ENCODE data around the gene LITAFD.
"Not testable (repeated sequence)": the region's sequence is repeated elsewhere in the genome, so short reads cannot be mapped to it uniquely, and the experiment has no call there.

LITAFD gene

DNA sequence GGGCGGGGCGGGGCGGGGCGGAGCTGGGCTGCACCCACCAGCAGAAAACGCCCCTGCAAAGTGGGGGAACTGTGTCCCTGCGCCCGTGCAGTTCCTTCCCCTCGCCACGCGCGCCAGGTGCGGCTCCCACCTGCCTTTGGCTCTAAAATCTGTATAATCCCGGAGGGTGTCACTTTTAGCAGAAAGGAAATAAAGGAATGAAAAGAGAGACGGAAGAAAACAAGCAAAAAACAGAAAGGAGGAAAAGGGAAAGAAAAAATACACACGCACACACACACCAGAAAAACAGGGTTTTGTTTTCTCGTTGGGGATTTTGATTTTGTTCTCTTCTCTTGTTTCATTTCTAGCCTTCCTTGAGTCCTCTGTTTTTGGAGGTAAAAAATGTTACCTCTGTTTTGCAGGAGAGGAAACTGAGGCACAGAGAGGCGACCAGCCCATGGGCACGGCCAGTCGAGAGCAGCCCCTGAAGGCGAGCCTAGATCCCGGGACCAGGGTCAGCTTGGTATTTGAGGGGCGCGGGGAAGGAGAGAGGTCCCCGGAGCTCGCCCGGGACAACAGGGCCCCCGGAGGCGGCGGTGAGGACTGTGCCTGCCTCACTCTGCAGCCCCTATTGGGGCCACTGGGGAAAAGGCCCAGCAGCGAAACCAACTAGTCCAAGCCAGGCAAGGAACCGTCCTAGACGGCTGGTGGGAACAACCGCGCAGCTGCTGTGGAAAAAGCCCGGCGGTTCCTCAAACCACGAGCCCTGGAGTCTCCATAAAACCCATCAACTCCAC, 12.8 kb upstream of the LITAFD start:
- DNase-seq (ENCODE audit: insufficient read length, low spot score) (no peak), FAIRE-seq (no peak)

DNA sequence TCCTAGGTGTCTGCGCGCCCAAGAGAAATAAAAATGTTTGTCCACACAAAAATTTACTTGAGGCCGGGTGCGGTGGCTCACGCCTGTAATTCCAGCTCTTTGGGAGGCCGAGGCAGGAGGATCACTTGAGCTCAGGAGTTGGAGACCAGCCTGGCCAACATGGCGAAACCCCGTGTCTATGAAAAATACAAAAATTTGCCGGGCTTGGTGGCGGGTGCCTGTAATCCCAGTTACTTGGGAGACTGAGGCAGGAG, 12.2 kb upstream of the LITAFD start:
- FAIRE-seq; DNase-seq (ENCODE audit: insufficient read length, low spot score): not testable (repeated sequence)

GRCh38 chr16:8872071-8872470, 10.1 kb upstream of the LITAFD start:
- no peak for FAIRE-seq
- no peak for DNase-seq (ENCODE audit: insufficient read length, low spot score)

- FAIRE-seq (no peak), DNase-seq (ENCODE audit: insufficient read length, low spot score) (no peak)
Measured at GRCh38 chr16:8872967-8873865, 8.9 kb upstream of the LITAFD start.

- not testable (repeated sequence) for FAIRE-seq; DNase-seq (ENCODE audit: insufficient read length, low spot score)
Measured at GRCh38 chr16:8873866-8874195, 8.3 kb upstream of the LITAFD start.

DNA sequence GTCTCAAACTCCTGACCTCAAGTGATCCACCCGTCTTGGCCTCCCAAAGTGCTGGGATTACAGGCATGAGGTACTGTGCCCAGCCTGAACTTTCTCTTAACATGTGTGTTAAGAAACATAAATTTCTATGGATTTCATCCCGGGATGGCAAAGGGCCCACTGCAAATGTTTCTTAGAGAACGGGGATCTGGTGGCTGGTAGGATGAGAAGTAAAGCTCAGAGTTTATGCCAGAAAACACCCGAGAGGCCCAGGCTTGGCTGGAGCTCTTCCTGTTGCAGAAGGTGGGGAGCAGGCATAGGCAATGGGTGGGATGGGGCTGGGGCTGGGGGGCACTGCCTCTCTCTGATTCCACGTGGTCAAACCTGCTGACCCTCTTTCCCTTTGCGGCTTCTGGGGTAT, 7.8 kb upstream of the LITAFD start:
- DNase-seq (ENCODE audit: insufficient read length, low spot score) (no peak), FAIRE-seq (no peak)

DNA sequence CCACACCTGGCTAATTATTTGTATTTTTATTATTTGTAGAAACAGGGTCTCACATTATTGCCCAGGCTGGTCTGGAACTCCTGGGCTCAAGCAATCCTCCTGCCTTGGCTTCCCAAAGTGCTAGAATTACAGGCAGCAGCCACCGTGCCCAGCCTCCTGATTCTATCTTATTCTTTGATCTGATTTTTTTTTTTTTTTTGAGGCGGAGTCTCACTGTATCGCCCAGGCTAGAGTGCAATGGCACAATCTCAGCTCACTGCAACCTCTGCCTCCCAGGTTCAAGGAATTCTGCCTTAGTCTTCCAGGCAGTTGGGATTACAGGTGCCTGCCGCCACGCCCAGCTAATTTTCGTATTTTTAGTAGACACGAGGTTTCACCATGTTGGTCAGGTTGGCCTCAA, 6.8 kb upstream of the LITAFD start:
- FAIRE-seq; DNase-seq (ENCODE audit: insufficient read length, low spot score): not testable (repeated sequence)

DNA sequence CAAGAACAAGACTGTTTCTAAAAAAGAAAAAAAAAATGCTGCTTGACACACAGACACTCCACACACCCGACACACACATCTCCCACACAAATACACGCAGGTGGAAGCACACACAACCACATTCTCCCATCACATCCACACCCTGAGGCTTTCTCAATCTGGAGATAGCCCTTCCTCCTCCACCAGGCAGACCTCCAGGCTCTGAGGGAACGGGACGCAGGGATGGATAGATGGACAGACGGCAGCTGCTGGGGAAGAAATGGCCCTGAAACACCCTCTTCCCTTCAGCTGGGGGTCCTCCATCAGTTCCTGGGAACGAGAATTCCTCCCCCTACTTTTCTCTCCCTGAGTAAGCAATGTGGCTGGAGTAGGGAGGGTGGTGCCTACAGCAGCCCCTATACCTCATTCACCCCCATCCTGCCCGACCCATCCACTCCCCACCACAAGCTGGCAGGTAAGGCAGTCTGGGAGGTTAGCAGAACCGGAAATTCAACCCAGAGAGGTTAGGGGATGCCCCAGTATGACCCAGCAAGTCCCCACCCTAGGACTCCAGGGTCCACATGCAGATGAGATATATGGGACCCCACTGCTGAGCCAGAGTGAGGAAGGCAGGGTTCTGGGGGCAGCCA, 4.1 kb upstream of the LITAFD start:
- no peak for DNase-seq (ENCODE audit: insufficient read length, low spot score)
- FAIRE-seq: no peak

DNA sequence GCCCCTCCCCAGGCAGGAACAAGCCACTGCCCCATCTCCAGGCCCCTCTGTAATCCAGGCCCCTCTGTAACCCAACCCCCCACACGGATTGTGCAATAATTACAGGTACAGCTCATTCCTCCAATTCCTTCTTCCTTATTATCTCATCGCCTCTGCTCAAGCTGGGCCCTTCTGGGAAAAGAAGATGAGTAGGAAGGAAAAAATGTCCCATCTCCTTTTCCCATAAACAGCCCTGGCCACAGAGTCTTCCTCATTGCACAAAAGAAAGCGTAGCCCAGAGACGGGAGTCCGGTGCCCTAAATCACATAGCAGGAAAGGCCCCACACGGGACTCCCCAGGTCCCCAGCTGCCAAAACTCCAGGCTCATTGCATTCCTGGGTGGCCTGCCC, 3.6 kb upstream of the LITAFD start:
- DNase-seq (ENCODE audit: insufficient read length, low spot score) (peak; percentile 64), FAIRE-seq (no peak)

GRCh38 chr16:8880839-8881510, 1.2 kb upstream of the LITAFD start:
- no peak for DNase-seq (ENCODE audit: insufficient read length, low spot score)
- FAIRE-seq: no peak

DNA sequence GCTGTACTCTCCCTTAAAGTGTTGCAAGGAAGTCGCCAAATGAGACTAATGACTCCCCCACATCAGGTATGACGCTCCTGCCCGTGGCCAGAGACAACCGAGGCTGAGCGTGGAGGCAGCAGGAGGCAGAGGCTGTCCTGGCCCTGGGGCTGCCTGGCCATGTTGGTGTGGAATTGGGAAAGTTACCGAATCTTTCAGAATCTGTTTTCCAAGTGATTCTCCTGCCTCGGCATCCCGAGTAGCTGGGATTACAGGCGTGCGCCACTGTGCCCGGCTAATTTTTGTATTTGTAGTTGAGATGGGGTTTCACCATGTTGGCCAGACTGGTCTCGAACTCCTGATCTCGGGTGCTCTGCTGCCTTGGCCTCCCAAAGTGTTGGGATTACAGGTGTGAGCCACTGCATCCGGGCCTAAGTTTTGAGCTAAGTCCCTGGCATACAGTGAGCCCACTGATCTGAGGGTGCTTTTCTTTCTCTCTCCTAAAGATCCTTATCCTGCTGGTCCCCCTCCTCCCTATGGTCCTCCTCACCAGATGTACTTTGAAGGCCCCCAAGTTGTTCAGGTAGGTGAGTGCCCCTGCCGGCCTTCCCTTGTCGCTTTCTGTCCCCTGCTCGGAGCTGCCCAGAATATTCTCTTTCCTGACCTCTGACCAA, 700 bp downstream of the LITAFD start:
- DNase-seq (ENCODE audit: insufficient read length, low spot score) (no peak), FAIRE-seq (no peak)

DNA sequence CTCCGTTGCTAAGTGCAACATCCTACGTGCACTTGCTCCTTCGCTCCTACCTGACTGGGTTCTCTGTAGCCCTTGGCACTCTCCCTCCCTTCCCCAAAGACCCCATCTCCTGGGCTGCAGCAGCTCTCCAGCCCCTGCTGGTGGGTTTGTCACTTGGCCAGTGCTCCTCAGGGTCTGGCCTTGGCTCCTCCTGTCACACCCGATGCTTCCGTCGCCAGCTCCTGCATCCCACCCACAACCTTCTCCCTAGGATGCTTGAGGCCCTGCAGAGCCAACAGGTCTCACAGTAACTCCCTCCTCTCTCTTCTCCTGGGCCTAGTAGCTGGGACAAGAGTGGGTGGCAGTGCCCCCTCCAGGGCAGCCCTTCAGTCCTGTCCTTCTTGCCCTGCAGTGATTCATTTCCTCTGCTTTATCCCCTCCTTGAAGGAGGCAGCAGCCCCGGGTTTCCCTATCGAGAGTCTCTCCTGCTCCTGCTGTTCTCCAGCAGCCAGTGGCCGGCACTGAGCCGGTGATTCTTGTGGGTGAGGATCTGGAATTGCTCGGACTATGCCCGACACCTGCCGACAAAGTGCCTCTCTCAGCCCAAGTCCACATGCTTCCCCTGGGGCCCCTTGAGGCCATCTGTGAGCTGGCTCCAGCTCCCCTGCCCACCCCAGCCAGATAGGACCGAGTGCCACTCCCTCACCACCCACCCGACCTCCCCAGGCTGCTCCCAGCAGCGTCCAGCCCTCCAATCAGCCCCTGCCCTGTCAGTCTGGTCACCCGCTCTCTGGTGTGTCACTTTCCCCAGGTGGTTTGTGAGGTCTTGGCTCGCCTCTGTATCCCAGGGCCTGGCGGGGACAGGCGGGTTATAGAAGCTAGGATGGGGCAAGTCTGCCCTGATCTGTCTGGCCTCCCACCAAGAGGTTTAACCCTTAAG, 3.8 kb downstream of the LITAFD start:
- DNase-seq (ENCODE audit: insufficient read length, low spot score): peak; percentile 63
- peak; percentile 9 for FAIRE-seq

DNA sequence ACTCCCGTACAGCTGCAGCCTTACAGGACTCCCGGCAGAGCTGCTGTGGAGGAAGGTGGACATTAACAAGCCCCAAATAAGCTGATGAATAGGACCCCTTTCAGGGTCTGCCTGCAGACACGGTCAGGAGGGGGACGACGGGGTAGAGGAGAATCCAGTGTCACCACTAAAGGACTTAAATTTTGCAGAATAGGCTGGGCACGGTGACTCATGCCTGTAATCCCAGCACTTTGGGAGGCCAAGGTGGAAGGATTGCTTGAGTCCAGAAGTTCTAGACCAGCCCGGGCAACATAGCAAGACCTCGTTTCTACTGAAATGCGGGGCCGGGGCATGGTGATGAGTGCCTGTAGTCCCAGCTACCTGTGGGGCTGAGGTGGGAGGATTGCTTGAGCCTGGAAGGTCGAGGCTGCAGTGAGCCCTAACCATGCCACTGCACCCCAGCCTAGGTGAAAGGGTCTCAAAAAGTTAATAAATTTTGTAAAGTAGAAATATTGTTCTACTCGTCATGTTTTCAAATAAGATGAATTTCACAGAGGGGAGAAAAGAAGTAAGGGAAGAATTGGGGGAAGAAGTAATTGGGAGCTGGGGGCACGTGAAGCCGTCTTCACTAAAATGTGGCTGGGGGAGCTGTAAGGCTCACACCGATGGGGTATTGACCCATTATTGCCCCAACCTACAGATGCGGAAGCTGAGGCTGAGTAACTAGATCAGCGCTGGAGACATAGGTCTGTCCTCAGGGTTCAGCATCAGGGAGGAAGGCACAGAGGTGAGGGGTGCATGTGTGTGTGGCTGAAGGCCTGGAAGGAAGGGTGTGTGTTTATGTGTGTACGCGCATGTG, 4.7 kb downstream of the LITAFD start:
- DNase-seq (ENCODE audit: insufficient read length, low spot score) (no peak), FAIRE-seq (no peak)

GRCh38 chr16:8887431-8887765, 5.2 kb downstream of the LITAFD start:
- FAIRE-seq: no peak
- no peak for DNase-seq (ENCODE audit: insufficient read length, low spot score)

DNA sequence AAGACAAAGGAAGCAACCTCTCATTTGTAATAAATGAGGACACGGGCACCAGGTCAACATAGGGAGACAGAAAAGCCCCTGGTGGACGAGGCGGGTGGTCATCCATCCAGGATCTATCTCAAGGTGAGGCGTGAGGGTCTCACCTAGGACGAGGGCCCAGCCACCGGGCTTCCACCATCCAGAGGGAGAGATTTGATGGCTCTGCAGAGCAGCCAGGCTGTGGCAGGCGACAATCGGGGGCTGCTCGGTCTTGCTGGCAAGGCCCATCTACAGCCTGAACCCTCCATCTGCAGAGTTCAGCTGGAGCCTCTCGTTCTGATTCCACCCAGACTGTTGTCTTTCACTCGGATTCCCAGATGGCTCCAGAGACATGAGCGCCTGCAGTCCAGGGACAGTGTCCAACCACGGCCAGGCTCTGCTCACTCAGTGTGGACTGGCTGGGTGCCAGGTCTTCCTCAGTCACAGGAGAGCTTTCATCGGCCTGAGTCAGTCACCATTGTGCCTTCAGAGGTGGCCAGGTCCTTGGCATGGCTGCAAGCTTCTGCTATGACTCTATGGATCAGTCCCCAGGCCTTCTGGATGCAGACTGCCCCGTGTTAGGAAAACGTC, 5.9 kb downstream of the LITAFD start:
- DNase-seq (ENCODE audit: insufficient read length, low spot score) (no peak), FAIRE-seq (no peak)

DNA sequence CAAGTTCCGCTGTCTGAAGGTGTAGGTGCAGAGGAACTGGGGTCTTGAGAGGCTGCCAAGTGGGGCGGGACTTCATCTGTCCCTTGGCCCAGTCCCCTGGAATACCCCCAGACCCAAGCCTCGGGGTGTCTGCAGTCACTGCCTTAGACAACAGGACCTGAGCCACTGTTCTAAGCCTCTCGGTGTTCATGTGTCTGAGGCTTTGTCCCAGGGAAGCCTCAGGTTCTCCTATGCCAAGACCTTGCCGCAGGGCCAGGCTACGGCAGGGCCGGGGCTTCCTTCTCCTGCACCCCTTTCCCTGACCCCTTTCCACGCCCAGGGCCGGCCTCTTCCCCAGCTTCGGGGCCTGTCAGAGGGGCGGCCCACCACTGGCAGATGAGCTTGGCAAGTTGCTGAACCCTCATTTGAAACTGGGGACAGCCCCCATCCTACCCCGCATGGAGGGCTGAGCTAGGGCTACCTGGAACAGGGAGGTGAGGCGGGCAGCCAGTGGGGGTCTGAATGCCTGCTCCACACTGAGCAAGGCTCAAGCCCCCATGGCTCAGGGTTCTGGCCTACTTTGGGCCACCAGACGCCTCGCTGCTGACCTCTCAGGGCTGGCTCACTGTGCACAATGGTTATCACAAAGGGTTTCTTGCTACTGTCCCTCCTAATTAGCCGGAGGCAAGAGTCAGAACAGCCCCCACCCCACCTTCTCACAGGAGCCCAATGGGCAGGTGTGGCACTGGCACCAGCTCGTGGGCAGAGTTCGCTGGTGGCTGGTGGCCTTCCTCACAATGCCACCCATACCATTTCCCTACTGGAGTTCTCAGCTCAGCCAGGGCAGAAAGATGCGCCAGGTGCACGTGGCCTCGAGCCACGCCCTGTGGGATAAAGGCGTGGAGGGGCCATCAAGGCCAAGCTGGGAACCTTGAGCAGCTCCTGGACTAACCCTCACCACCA, 7.1 kb downstream of the LITAFD start:
- DNase-seq (ENCODE audit: insufficient read length, low spot score) (no peak), FAIRE-seq (no peak)

DNA sequence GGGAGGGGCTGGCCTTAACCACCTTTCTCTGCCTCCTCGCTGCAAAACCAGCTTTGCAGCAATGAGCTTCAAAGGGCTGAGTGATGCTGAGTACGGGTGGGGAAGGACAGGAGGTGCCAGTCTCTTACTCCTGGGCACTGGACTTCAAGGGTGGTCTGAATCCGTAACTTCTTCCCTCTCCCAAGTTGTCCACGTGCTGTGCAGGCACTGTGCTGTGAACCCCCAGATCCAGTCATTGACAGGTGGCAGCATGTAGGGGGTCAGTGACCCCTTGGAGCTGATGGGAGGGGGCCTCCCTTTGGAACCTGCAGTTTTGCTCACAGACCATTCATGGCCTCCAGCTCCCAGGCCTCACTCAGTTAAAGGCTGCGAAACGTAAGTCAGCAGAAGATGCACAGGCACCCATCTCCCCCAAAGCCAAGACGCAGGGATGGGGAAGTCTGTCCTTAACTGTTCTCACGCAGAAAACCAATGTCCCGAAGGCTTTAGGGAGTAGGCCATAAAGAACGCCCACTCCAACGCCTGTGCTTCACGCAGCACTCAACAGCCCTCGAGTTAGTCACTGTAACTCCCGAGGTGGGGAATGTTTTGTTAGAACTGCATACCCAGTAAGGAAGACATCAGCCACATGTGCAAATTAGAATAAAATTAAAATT, 7.9 kb downstream of the LITAFD start:
- FAIRE-seq: no peak
- DNase-seq (ENCODE audit: insufficient read length, low spot score): no peak

All from HTR-8/SVneo (cell line).